ENCODE measurements around the gene TMEM97. TPM values are rescaled to one million over a fixed set of nuclear protein-coding genes. Genes with fewer than 3 reads are reported as not detected.

TMEM97 gene
- total RNA-seq, 1 donor from 2014 or later, result 2.1 TPM

- Histone ChIP-seq H3K27me3 (ENCODE audit: low read depth) (peaks cover 3% of the 10 kb centered on the region), H3K27ac (replicated peaks) (peak overlapping the region; percentile 44), H3K4me3 (peak overlapping the region; percentile 82), H3K9me3 (replicated peaks) (no peaks in the 10 kb centered on the region), H3K36me3 (no peaks in the 10 kb centered on the region), H3K4me1 (peaks cover 21% of the 10 kb centered on the region)
- no peak for DNase-seq
- no peak for TF ChIP-seq CTCF (IDR thresholded peaks at IDR 0.05; ENCODE audit: borderline replicate concordance)
- intact Hi-C loops (cut with micrococcal nuclease), result no loop called here
Measured at GRCh38 chr17:28317966-28318758, 838 bp upstream of the TMEM97 start.

GRCh38 chr17:28319598-28319935 lies 567 bp downstream of the TMEM97 start:
- Histone ChIP-seq H3K4me1 (peaks cover 21% of the 10 kb centered on the region), H3K9me3 (replicated peaks) (no peaks in the 10 kb centered on the region), H3K27ac (replicated peaks) (peak overlapping the region; percentile 52), H3K27me3 (ENCODE audit: low read depth) (peaks cover 3% of the 10 kb centered on the region), H3K4me3 (peak overlapping the region; percentile 82), H3K36me3 (no peaks in the 10 kb centered on the region)
- DNase-seq, result no peak
- intact Hi-C loops (cut with micrococcal nuclease), result no loop called here
- TF ChIP-seq CTCF (IDR thresholded peaks at IDR 0.05; ENCODE audit: borderline replicate concordance), result no peak

- DNase-seq, result no peak
- Histone ChIP-seq H3K27me3 (ENCODE audit: low read depth) (peaks cover 3% of the 10 kb centered on the region), H3K27ac (replicated peaks) (no peak overlapping the region), H3K4me3 (no peak overlapping the region), H3K9me3 (replicated peaks) (no peaks in the 10 kb centered on the region), H3K4me1 (peaks cover 21% of the 10 kb centered on the region), H3K36me3 (no peaks in the 10 kb centered on the region)
- intact Hi-C loops (cut with micrococcal nuclease), result no loop called here
- no peak for TF ChIP-seq CTCF (IDR thresholded peaks at IDR 0.05; ENCODE audit: borderline replicate concordance)
Measured at GRCh38 chr17:28320215-28321061, 1.4 kb downstream of the TMEM97 start.

- intact Hi-C loops (cut with micrococcal nuclease), result no loop called here
- no peak overlapping the region for H3K27ac ChIP-seq (replicated peaks)
- no peak for TF ChIP-seq CTCF (IDR thresholded peaks at IDR 0.05; ENCODE audit: borderline replicate concordance)
- DNase-seq, result no peak
- H3K27me3 ChIP-seq (ENCODE audit: low read depth), result no peaks in the 10 kb centered on the region
- peaks cover 8% of the 10 kb centered on the region for H3K4me1 ChIP-seq
- H3K9me3 ChIP-seq (replicated peaks), result no peaks in the 10 kb centered on the region
- peaks cover 16% of the 10 kb centered on the region for H3K36me3 ChIP-seq
- H3K4me3 ChIP-seq, result no peak overlapping the region
Measured at GRCh38 chr17:28324267-28324745, 5.3 kb downstream of the TMEM97 start.

GRCh38 chr17:28324781-28325180 lies 5.8 kb downstream of the TMEM97 start:
- H3K27me3 ChIP-seq (ENCODE audit: low read depth), result no peaks in the 10 kb centered on the region
- no peak overlapping the region for H3K27ac ChIP-seq (replicated peaks)
- peaks cover 3% of the 10 kb centered on the region for H3K4me1 ChIP-seq
- H3K9me3 ChIP-seq (replicated peaks), result no peaks in the 10 kb centered on the region
- no peak for DNase-seq
- TF ChIP-seq CTCF (IDR thresholded peaks at IDR 0.05; ENCODE audit: borderline replicate concordance), result no peak
- intact Hi-C loops (cut with micrococcal nuclease), result no loop called here
- H3K36me3 ChIP-seq, result peaks cover 20% of the 10 kb centered on the region
- H3K4me3 ChIP-seq, result no peak overlapping the region

Measured in left ventricle myocardium inferior (tissue), 1 donor.